Esophagus muscularis mucosa (tissue), 3 donors: ENCODE data around the gene HBS1L.

Source experiments
- CTCF ChIP-seq, 3 experiments: fragments of 200-600 bp in 2 of 3; fragments of 450-650 bp in 1 of 3; sonication (generic) in 2 of 3; IDR thresholded peaks; one replicate each; pipeline ENCODE4 v1.5.1; 2017 to 2019; ENCODE audit warnings: antibody characterized with exemption in 3 of 3, mild to moderate bottlenecking in 2 of 3, moderate library complexity in 1 of 3
- EP300 ChIP-seq: sonication (generic); formaldehyde crosslinking; IDR thresholded peaks from one replicate; pipeline ENCODE4 v1.6.1; 2017; ENCODE audit warnings: antibody characterized with exemption

GRCh38 chr6:135038335-135038734 is 16.3 kb downstream of the HBS1L start:
- TF ChIP-seq CTCF (IDR thresholded peaks at IDR 0.05) (no peak), EP300 (no peak)
